ENCODE results near the gene IRX4. TPM values are rescaled to one million over a fixed set of nuclear protein-coding genes. Genes with fewer than 3 reads are reported as not detected.

IRX4 gene
- polyA plus RNA-seq, 1 experiment, result not detected

DNA sequence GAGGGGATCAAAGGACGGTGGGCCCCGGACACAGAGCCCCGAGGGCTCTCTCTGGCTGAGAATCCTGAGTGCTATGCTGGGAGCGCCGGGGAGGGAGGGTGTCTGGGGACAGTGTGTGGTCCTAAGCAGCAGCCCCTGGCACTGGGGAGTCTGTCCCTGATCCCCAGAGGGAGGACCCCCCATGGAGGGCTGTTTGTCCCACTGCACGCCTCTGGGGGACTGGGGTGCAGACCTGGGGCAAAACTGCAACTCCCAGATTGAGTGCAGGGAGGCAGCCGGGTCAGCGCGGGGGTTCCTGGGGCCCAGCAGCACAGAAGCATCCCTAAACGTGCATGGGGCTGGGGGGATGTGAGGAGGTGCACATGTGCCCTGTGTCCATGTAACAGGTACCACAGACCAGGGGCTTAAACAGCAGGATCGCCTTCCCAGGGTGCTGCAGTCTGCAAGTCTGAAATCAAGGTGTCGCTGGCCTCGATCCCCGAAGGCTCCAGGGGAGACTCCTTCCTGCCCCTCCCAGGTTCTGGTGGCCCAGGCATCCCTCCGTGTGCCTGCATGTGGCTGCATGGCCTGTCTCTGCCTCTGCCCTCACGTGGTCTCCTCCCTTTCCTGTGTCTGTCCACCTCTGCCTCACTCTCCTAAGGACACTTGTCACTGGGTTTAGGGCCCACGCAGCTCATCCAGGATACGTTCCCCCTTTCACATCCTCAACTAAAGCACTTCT, 35.9 kb upstream of the IRX4 start:
- ChIA-PET CTCF (no interaction called here), POLR2A (no interaction called here)
- H3K9me3 ChIP-seq (ENCODE audit: control insufficient read depth, insufficient read depth, low read length), result peaks cover 15% of the 10 kb centered on the region; the same call in 1 of the 2 replicates
- TF ChIP-seq, protein P1, sequence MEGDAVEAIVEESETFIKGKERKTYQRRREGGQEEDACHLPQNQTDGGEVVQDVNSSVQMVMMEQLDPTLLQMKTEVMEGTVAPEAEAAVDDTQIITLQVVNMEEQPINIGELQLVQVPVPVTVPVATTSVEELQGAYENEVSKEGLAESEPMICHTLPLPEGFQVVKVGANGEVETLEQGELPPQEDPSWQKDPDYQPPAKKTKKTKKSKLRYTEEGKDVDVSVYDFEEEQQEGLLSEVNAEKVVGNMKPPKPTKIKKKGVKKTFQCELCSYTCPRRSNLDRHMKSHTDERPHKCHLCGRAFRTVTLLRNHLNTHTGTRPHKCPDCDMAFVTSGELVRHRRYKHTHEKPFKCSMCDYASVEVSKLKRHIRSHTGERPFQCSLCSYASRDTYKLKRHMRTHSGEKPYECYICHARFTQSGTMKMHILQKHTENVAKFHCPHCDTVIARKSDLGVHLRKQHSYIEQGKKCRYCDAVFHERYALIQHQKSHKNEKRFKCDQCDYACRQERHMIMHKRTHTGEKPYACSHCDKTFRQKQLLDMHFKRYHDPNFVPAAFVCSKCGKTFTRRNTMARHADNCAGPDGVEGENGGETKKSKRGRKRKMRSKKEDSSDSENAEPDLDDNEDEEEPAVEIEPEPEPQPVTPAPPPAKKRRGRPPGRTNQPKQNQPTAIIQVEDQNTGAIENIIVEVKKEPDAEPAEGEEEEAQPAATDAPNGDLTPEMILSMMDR (IDR thresholded peaks at IDR 0.05; ENCODE audit: low read depth, low read length), result no peak
- H3K4me3 ChIP-seq (ENCODE audit: low read depth, low read length), result no peak overlapping the region
- H3K27ac ChIP-seq (ENCODE audit: low read depth, low read length), result no peak overlapping the region
- no peaks in the 10 kb centered on the region for H3K27me3 ChIP-seq (ENCODE audit: control insufficient read depth, insufficient read depth, low read length)
- no peak for DNase-seq (ENCODE audit: low read depth, low spot score)

DNA sequence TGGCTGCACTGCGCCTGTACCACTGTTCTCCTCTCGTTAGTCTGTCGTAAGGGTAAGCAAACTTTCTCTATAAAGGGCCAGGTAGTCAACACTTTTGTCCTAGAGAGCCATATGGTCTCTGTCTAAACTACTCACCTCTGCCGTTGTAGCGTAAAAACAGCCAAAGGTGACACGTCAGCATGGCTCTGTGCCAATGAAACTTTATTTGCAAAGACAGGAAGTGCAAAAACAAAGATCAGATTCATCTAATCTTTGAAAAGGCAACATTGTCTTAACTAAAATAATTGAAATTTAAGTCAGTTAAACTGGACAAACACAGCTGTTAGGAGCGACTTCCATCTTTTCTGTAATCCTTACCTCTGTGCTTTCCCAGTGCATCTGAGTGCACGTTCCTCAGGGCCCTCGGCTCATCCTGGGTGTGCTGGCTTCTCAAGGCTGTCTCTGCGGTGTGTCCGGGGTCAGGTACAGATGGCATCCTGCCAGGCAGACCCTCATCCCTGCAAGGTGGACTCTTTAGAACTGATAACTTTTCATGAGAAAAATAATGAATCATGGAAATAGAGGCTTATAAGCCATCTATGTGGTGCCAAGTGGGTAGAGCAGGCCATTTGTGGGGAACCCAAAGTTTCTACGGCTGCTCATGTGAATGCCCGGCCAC, 35.2 kb upstream of the IRX4 start:
- POLR2A ChIA-PET, result no interaction called here
- no peaks in the 10 kb centered on the region for H3K27me3 ChIP-seq (ENCODE audit: control insufficient read depth, insufficient read depth, low read length)
- TF ChIP-seq, protein P1 (IDR thresholded peaks at IDR 0.05; ENCODE audit: low read depth, low read length), result no peak

GRCh38 chr5:1916041-1917001, 33.6 kb upstream of the IRX4 start:
- ChIA-PET POLR2A (no interaction called here), CTCF (no interaction called here)
- Histone ChIP-seq H3K27ac (ENCODE audit: low read depth, low read length) (no peak overlapping the region), H3K9me3 (ENCODE audit: control insufficient read depth, insufficient read depth, low read length) (peaks cover 15% of the 10 kb centered on the region; the same call in 1 of the 2 replicates), H3K4me3 (ENCODE audit: low read depth, low read length) (no peak overlapping the region), H3K27me3 (ENCODE audit: control insufficient read depth, insufficient read depth, low read length) (no peaks in the 10 kb centered on the region)
- TF ChIP-seq, protein P1 (IDR thresholded peaks at IDR 0.05; ENCODE audit: low read depth, low read length), result no peak
- no peak for DNase-seq (ENCODE audit: low read depth, low spot score)

More for the DNA sequence above, 35.2 kb upstream of the IRX4 start:
- DNase-seq (ENCODE audit: low read depth, low spot score), result no peak
- Histone ChIP-seq H3K27ac (ENCODE audit: low read depth, low read length) (no peak overlapping the region), H3K9me3 (ENCODE audit: control insufficient read depth, insufficient read depth, low read length) (peaks cover 15% of the 10 kb centered on the region; the same call in 1 of the 2 replicates), H3K4me3 (ENCODE audit: low read depth, low read length) (no peak overlapping the region)
- CTCF ChIA-PET, result no interaction called here

GRCh38 chr5:1915316-1915715, 32.6 kb upstream of the IRX4 start:
- ChIA-PET CTCF (no interaction called here), POLR2A (no interaction called here)
- Histone ChIP-seq H3K4me3 (ENCODE audit: low read depth, low read length) (no peak overlapping the region), H3K27me3 (ENCODE audit: control insufficient read depth, insufficient read depth, low read length) (no peaks in the 10 kb centered on the region), H3K27ac (ENCODE audit: low read depth, low read length) (no peak overlapping the region), H3K9me3 (ENCODE audit: control insufficient read depth, insufficient read depth, low read length) (peaks cover 15% of the 10 kb centered on the region; the same call in 1 of the 2 replicates)
- TF ChIP-seq, protein P1 (IDR thresholded peaks at IDR 0.05; ENCODE audit: low read depth, low read length), result no peak
- DNase-seq (ENCODE audit: low read depth, low spot score), result no peak
